Embryonic facial prominence (tissue), 1 donor: ENCODE data around the gene KDM3A.

Experiments
- DNase-seq: peaks from one replicate; pipeline ENCODE4 v3.0.0-alpha.2; 2016; ENCODE audit errors: extremely low spot score

The KDM3A gene

GRCh38 chr2:86513948-86514660 is 72.9 kb downstream of the KDM3A start:
- DNase-seq, result no peak

- DNase-seq, result no peak
These were observed 77.3 kb downstream of the KDM3A start for GRCh38 chr2:86518481-86518880.

- DNase-seq, result no peak
These were observed 78.2 kb downstream of the KDM3A start for GRCh38 chr2:86519349-86519748.

GRCh38 chr2:86520153-86520552 is 79.0 kb downstream of the KDM3A start:
- DNase-seq, result no peak

- DNase-seq, result no peak
These were observed 80.8 kb downstream of the KDM3A start for GRCh38 chr2:86521922-86522321.

GRCh38 chr2:86522711-86523110 is 81.5 kb downstream of the KDM3A start:
- no peak for DNase-seq

- no peak for DNase-seq
These were observed 82.3 kb downstream of the KDM3A start for GRCh38 chr2:86523491-86523890.

GRCh38 chr2:86525421-86526340 is 84.5 kb downstream of the KDM3A start:
- no peak for DNase-seq

- no peak for DNase-seq
These were observed 92.4 kb downstream of the KDM3A start for GRCh38 chr2:86533589-86533988.

- no peak for DNase-seq
These were observed 100.2 kb downstream of the KDM3A start for GRCh38 chr2:86541334-86541733.
